Islet precursor cell (in vitro differentiated cells): ENCODE results near the gene RAC3.

ENCODE experiments used
- DNase-seq: peaks from one replicate; pipeline ENCODE4 v3.0.0-alpha.2; 2018

Gene RAC3

DNA sequence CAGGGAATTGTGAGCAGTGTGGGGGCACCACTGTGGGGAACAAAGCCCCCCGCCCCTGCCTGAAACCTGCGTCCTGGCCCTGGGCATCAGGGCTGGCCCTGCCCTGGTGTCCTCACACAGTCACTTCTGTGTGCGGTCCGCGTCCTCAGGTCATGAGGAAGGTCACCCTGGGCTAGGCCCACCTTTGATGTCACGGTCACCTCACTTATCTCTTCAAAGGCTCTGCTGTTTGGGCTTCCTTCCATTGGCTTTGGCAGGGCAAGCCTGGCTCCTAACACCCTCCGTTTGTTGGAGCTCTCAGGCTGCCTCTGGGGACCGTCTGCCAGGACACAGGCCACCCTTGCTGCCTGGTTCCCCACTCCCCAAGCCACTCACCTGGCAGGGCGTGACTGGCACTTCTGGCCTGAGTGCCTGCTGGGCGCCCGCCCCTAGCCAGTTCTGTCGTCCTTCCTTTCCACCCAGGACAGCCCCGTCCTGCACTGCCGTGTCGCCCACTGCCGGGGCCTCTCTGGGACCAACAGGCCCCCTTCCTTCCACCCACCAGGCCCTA, 17.6 kb upstream of the RAC3 start:
- no peak for DNase-seq

- DNase-seq = no peak
These were observed 17.0 kb upstream of the RAC3 start for GRCh38 chr17:82014432-82014831.

DNA sequence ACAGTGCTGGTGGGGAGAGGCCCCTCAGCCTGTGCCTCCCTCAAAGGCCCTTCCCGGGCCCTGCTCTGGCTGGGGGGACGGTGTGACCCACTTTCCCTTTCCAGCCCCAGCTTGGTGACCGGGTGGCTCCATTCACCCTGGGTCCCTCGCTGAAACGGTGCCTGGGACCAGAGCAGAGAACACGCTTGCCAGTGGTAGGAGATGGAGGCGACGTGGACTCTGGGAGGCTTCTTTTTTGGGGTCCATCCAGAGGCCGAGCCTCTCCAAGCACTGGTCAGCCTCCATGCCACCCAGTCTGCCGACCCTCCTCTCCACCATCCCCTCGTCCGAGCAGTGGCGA, 16.5 kb upstream of the RAC3 start:
- no peak for DNase-seq

GRCh38 chr17:82015311-82015971, 16.0 kb upstream of the RAC3 start:
- no peak for DNase-seq

GRCh38 chr17:82016061-82016874, 15.2 kb upstream of the RAC3 start:
- DNase-seq = no peak

GRCh38 chr17:82016875-82017459, 14.5 kb upstream of the RAC3 start:
- no peak for DNase-seq

GRCh38 chr17:82017612-82018151, 13.8 kb upstream of the RAC3 start:
- DNase-seq = no peak

GRCh38 chr17:82018152-82018988, 13.1 kb upstream of the RAC3 start:
- no peak for DNase-seq

- DNase-seq = no peak
These were observed 12.3 kb upstream of the RAC3 start for GRCh38 chr17:82018989-82019689.

GRCh38 chr17:82019690-82020571, 11.5 kb upstream of the RAC3 start:
- DNase-seq = peak; percentile 92

GRCh38 chr17:82020572-82021106, 10.8 kb upstream of the RAC3 start:
- DNase-seq = no peak

GRCh38 chr17:82021107-82021899, 10.2 kb upstream of the RAC3 start:
- peak; percentile 91 for DNase-seq

DNA sequence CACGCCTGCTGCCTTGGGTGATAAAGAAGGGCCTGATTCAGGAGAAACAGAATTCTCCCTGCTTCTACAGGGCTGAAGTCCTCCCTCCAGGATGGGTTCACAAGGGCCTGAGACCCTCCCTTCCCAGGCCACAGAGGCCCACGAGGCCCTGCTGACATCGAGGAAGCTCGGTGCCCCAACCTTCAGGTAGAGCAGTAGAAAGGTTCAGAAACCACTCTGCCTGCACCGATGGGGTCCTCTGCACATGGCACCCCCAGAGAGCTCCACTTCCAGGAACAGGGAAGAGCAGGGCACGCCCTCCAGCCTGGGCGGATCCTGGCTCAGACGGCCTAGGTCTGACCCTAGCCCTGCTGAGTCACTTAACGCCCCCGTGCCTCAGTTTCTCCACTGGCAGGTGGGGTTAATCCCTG, 9.6 kb upstream of the RAC3 start:
- DNase-seq = no peak

DNA sequence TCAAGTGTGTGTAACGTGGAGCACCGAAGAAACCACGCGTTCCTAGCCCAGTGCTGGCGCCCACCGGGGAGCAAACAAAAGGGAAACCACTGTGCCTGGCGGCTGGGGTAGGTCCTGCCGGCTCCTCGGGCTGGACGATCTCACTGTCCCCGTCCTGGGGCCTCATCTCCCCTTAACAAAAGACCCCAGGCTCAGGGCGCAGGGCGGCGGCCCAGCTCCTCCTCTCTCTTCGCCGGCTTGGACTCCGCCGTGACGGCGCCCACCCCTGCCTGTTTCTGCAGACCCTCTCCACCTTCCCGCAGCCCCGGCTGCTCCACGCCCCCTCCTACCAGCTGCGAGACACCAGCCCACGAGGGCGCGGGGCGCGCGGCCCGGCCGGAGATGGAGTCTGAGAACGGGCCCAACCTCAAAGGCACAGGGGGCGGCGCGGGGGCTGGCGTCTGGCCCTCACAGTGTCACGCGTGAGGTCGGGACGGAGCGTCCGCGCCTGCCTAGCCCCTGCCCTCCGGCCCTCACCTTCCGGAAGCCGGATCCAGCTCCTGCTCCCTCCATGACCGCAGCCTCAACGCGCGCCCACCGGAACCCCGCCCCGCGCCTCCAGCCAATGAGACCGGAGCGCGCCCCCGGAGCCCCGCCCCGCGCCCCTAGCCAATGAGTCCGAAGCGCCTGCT, 9.0 kb upstream of the RAC3 start, which contains the start of gene CENPX:
Gene CENPX, minus strand, starts transcription at position 569 of the 671 bp plus-strand sequence. Its CDS starts 17 bp downstream, at position 552.
- no peak for DNase-seq

DNA sequence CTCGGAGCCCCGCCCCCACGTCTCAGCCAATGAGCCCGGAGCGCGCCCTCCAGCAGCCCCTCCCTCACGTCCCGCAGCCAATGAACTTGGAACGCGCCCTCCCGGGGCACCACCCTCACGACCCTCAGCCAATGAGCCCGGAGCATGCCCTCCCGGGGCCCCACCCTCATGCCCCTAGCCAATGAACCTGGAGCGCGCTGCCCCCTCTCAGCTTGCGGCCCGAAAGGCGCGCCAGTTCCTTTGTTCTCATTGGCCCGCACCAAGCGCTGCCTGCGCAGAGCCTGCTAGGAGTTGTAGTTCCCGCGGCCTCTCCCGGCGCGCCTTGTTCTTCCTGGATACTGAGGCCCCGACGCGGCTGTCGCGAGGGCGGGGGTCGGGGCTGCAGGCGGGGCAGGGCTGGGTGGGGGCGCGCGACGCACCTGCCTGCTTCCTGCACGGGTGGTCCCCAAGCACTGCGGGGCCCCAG, 8.5 kb upstream of the RAC3 start, which contains the start of gene LRRC45:
Gene LRRC45, plus strand, starts transcription at position 325 of the 466 bp plus-strand sequence. CDS start 339 bp downstream, outside the sequence.
- peak; percentile 100 for DNase-seq

DNA sequence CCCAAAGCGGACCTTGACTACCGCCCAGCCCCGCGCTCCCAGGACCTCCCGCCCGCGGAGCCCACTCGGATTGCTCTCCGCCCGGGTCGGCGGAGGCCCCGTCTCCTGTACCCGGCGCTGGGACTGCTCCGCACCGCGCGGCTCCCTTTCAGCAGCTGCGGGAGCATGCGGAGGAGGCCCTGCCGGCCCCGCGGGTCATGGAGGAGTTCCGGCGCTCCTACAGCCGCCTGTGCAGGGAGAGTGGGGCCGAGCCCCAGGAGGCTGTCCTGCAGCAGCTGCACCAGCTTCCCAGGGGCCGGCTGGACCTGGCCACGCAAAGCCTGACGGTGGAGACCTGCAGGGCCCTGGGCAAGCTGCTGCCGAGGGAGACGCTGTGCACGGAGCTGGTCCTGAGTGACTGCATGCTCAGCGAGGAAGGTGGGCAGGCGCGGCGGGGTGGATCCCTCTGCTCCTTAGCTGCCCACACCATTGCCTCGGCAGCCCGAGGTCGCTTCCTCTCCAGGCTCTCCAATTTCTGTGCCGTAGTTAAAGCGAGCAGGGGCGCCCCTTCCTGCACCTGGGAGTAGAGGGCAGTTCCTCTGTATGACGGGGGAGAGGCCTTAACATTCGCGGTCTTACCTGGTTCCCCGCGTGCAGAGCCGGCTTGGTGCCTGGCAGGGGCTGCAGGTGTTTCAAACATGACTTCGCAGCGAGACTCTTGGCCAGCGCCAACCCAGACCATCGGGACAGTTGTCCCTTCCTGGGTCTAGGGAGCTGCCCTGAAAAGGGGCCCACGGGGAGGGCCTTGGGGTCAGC, 7.8 kb upstream of the RAC3 start:
- DNase-seq = peak; percentile 79

GRCh38 chr17:82024859-82025258, 6.6 kb upstream of the RAC3 start:
- no peak for DNase-seq
